Caco-2 (cell line): Measurements from ENCODE around the gene NSUN6. TPM values are rescaled to one million over a fixed set of nuclear protein-coding genes. Genes with fewer than 3 reads are reported as not detected.

Experiments
- BruUV-seq: library from RNA; stranded (reverse); fragments of 400-500 nt; replicated peaks from 2 replicates; lab custom pipeline; 2021; lab: Mats Ljungman, UMichigan
- CTCF ChIA-PET: fragments of 300-600 bp; sonication (Branson Sonifier 250); formaldehyde crosslinking; loops from one replicate; lab custom pipeline; 2022; ENCODE audit warnings: antibody characterized with exemption; lab: Charles Lee
- POLR2A ChIA-PET: fragments of 300-600 bp; sonication (Branson Sonifier 250); formaldehyde crosslinking; loops from one replicate; lab custom pipeline; 2022; ENCODE audit warnings: antibody characterized with exemption; lab: Charles Lee
- DNase-seq, 2 experiments: peaks; one replicate each; pipeline versions ENCODE4 v3.0.0 to v3.0.0-alpha.2; 2020 to 2022
- H3K27me3 ChIP-seq: replicated peaks from 2 replicates; pipeline ENCODE4 v1.6.0; 2011; ENCODE audit warnings: low read length; ENCODE audit not compliant: control insufficient read depth, insufficient read depth
- H3K36me3 ChIP-seq: 2 replicates; pipeline ENCODE4 v1.5.1; 2011; ENCODE audit warnings: low read length; ENCODE audit not compliant: control insufficient read depth, insufficient read depth
- H3K4me1 ChIP-seq: fragments of 250-450 bp; sonication (Bioruptor Pico); 2 replicates; pipeline ENCODE4 v1.5.1; 2020; ENCODE audit warnings: mild to moderate bottlenecking
- H3K4me3 ChIP-seq: 2 replicates; pipeline ENCODE4 v1.5.1; 2011; ENCODE audit warnings: low read depth, mild to moderate bottlenecking, control low read depth, low read length
- H3K9me3 ChIP-seq: fragments of 250-450 bp; sonication (Bioruptor Pico); 2 replicates; pipeline ENCODE4 v1.5.1; 2020; ENCODE audit warnings: mild to moderate bottlenecking, moderate library complexity
- H3K27ac Mint-ChIP-seq: one replicate; pipeline ENCODE4 v1.8.0; 2022; ENCODE audit warnings: mixed read lengths; ENCODE audit not compliant: unreplicated experiment
- H3K27me3 Mint-ChIP-seq: one replicate; pipeline ENCODE4 v1.8.0; 2022; ENCODE audit warnings: mixed read lengths; ENCODE audit not compliant: insufficient read depth, unreplicated experiment
- H3K36me3 Mint-ChIP-seq: one replicate; pipeline ENCODE4 v1.8.0; 2022; ENCODE audit warnings: mild to moderate bottlenecking, mixed read lengths; ENCODE audit not compliant: insufficient read depth, unreplicated experiment
- H3K4me1 Mint-ChIP-seq: one replicate; pipeline ENCODE4 v1.8.0; 2022; ENCODE audit warnings: low read depth, mixed read lengths; ENCODE audit not compliant: unreplicated experiment
- H3K4me3 Mint-ChIP-seq: one replicate; pipeline ENCODE4 v1.8.0; 2022; ENCODE audit warnings: mild to moderate bottlenecking, moderate library complexity, mixed read lengths; ENCODE audit not compliant: unreplicated experiment
- H3K9me3 Mint-ChIP-seq: one replicate; pipeline ENCODE4 v1.8.0; 2022; ENCODE audit warnings: mixed read lengths; ENCODE audit not compliant: unreplicated experiment
- CTCF ChIP-seq, 2 experiments: fragments of 200-600 bp in 1 of 2; IDR thresholded peaks; 1 replicate in 1 of 2; 2 replicates in 1 of 2; pipeline versions ENCODE4 v1.5.1 to v1.8.0; 2011 to 2022; ENCODE audit warnings: antibody characterized with exemption in 1 of 2, control low read depth in 1 of 2, inconsistent platforms in 1 of 2, low read depth in 1 of 2, low read length in 1 of 2, mild to moderate bottlenecking in 1 of 2, moderate library complexity in 1 of 2; ENCODE audit not compliant: insufficient read depth in 1 of 2, severe bottlenecking in 1 of 2, unreplicated experiment in 1 of 2
- intact Hi-C: fragments of 100-400 bp; cut with micrococcal nuclease; formaldehyde crosslinking; loops from one replicate; pipeline ENCODE4 v1.10.0; 2022; ENCODE audit not compliant: unreplicated experiment
- total RNA-seq: library from RNA; stranded (reverse); gene quantifications from 2 replicates; pipeline ENCODE4 v1.2.3, GENCODE V29; 2022

The NSUN6 gene
- total RNA-seq, 1 experiment from 2014 or later: 17.3 TPM

GRCh38 chr10:18557960-18558359, 93.4 kb downstream of the NSUN6 start:
- H3K27ac Mint-ChIP-seq: no peak overlapping the region
- no peaks in the 10 kb centered on the region for H3K4me1 Mint-ChIP-seq
- Histone ChIP-seq H3K9me3 (peaks cover 9% of the 10 kb centered on the region; the same call in 1 of the 2 replicates), H3K27me3 (no peaks in the 10 kb centered on the region), H3K36me3 (peaks cover 1% of the 10 kb centered on the region; the same call in 1 of the 2 replicates), H3K4me3 (no peak overlapping the region), H3K4me1 (no peaks in the 10 kb centered on the region)
- no peaks in the 10 kb centered on the region for H3K9me3 Mint-ChIP-seq
- no peak overlapping the region for H3K4me3 Mint-ChIP-seq
- intact Hi-C loops: no loop called here
- BruUV-seq: no TSS peak
- ChIA-PET POLR2A (no interaction called here), CTCF (no interaction called here)
- H3K27me3 Mint-ChIP-seq: no peaks in the 10 kb centered on the region
- no peak for TF ChIP-seq CTCF (IDR thresholded peaks at IDR 0.05; ENCODE audit: insufficient read depth in 1 of 2, low read depth in 1 of 2, low read length in 1 of 2, severe bottlenecking in 1 of 2, unreplicated experiment in 1 of 2)
- H3K36me3 Mint-ChIP-seq: no peaks in the 10 kb centered on the region
- no peak for DNase-seq

GRCh38 chr10:18556522-18557147, 94.8 kb downstream of the NSUN6 start:
- no peak overlapping the region for H3K4me3 Mint-ChIP-seq
- Histone ChIP-seq H3K9me3 (peaks cover 9% of the 10 kb centered on the region; the same call in 1 of the 2 replicates), H3K4me3 (no peak overlapping the region), H3K4me1 (no peaks in the 10 kb centered on the region), H3K36me3 (peaks cover 1% of the 10 kb centered on the region; the same call in 1 of the 2 replicates), H3K27me3 (no peaks in the 10 kb centered on the region)
- H3K27ac Mint-ChIP-seq: no peak overlapping the region
- H3K9me3 Mint-ChIP-seq: no peaks in the 10 kb centered on the region
- DNase-seq: no peak
- ChIA-PET POLR2A (no interaction called here), CTCF (no interaction called here)
- H3K27me3 Mint-ChIP-seq: no peaks in the 10 kb centered on the region
- no peaks in the 10 kb centered on the region for H3K36me3 Mint-ChIP-seq
- BruUV-seq: no TSS peak
- H3K4me1 Mint-ChIP-seq: no peaks in the 10 kb centered on the region
- intact Hi-C loops: no loop called here
- no peak for TF ChIP-seq CTCF (IDR thresholded peaks at IDR 0.05; ENCODE audit: insufficient read depth in 1 of 2, low read depth in 1 of 2, low read length in 1 of 2, severe bottlenecking in 1 of 2, unreplicated experiment in 1 of 2)

- no TSS peak for BruUV-seq
- no peak for TF ChIP-seq CTCF (IDR thresholded peaks at IDR 0.05; ENCODE audit: insufficient read depth in 1 of 2, low read depth in 1 of 2, low read length in 1 of 2, severe bottlenecking in 1 of 2, unreplicated experiment in 1 of 2)
- intact Hi-C loops: no loop called here
- no peak overlapping the region for H3K4me3 ChIP-seq
- Mint-ChIP-seq H3K36me3 (peaks cover 4% of the 10 kb centered on the region), H3K4me3 (no peak overlapping the region), H3K27me3 (no peaks in the 10 kb centered on the region), H3K4me1 (no peaks in the 10 kb centered on the region), H3K27ac (no peak overlapping the region), H3K9me3 (no peaks in the 10 kb centered on the region)
- POLR2A ChIA-PET: no interaction called here
- CTCF ChIA-PET: no interaction called here
- H3K27me3 ChIP-seq: no peaks in the 10 kb centered on the region
- H3K9me3 ChIP-seq: peaks cover 9% of the 10 kb centered on the region; the same call in 1 of the 2 replicates
- H3K36me3 ChIP-seq: no peaks in the 10 kb centered on the region
- no peaks in the 10 kb centered on the region for H3K4me1 ChIP-seq
- no peak for DNase-seq
These were observed 96.9 kb downstream of the NSUN6 start for GRCh38 chr10:18554479-18554878.
